BJ (cell line): Measurements from ENCODE around the gene KANK4. TPM values are rescaled to one million over a fixed set of nuclear protein-coding genes. Genes with fewer than 3 reads are reported as not detected.
"Not testable (repeated sequence)": the region's sequence is repeated elsewhere in the genome, so short reads cannot be mapped to it uniquely, and the experiment has no call there.

Experiments
- CTCF ChIA-PET: fragments of 350-600 bp; formaldehyde crosslinking; extraction: SDS; loops from one replicate; lab custom pipeline; 2021; ENCODE audit warnings: antibody characterized with exemption, inconsistent platforms; lab: Yijun Ruan, JAX
- POLR2A ChIA-PET: fragments of 300-600 bp; sonication (Branson Sonifier 250); formaldehyde crosslinking; extraction: SDS; loops from one replicate; lab custom pipeline; 2021; ENCODE audit warnings: antibody characterized with exemption; lab: Charles Lee
- DNase-seq: peaks from one replicate; pipeline ENCODE4 v3.0.0-alpha.2; 2011; ENCODE audit warnings: low read depth
- H3K27me3 ChIP-seq: 2 replicates; pipeline ENCODE4 v1.6.0; 2011; ENCODE audit warnings: low read length; ENCODE audit not compliant: control insufficient read depth, insufficient read depth
- H3K36me3 ChIP-seq: 2 replicates; pipeline ENCODE4 v1.5.1; 2011; ENCODE audit warnings: low read length; ENCODE audit not compliant: control insufficient read depth, insufficient read depth
- H3K4me3 ChIP-seq: 2 replicates; pipeline ENCODE4 v1.5.1; 2011; ENCODE audit warnings: low read depth, mild to moderate bottlenecking, control low read depth, low read length
- CTCF ChIP-seq: IDR thresholded peaks from 2 replicates; pipeline ENCODE4 v1.5.1; 2011; ENCODE audit warnings: low read depth, mild to moderate bottlenecking, control low read depth, inconsistent platforms, low read length, moderate library complexity; ENCODE audit not compliant: insufficient read depth
- polyA plus RNA-seq: library from polyadenylated mRNA; depleted of rRNA; stranded (reverse); fragments of >200 nt; gene quantifications from 2 replicates; pipeline ENCODE4 v1.2.3, GENCODE V29; 2011

Gene KANK4
- polyA plus RNA-seq, 1 experiment, result 0.06 TPM

GRCh38 chr1:62240651-62241370 is 78.4 kb downstream of the KANK4 start:
- POLR2A ChIA-PET, result interaction anchor here (0.6 kb wide), 1 partner anchor 10 kb away, joined by 3 read pairs; no protein-coding TSS in a partner anchor
- no peak for TF ChIP-seq CTCF
- no peak for DNase-seq
- CTCF ChIA-PET, result no interaction called here
- no peak overlapping the region for H3K4me3 ChIP-seq
- H3K36me3 ChIP-seq, result no peaks in the 10 kb centered on the region
- H3K27me3 ChIP-seq, result no peaks in the 10 kb centered on the region

GRCh38 chr1:62239652-62240403 is 79.4 kb downstream of the KANK4 start:
- H3K27me3 ChIP-seq, H3K36me3 ChIP-seq, H3K4me3 ChIP-seq, DNase-seq, CTCF ChIA-PET: not testable (repeated sequence)
- POLR2A ChIA-PET, result interaction anchor here (0.6 kb wide), 1 partner anchor 9 kb away, joined by 3 read pairs; no protein-coding TSS in a partner anchor

DNA sequence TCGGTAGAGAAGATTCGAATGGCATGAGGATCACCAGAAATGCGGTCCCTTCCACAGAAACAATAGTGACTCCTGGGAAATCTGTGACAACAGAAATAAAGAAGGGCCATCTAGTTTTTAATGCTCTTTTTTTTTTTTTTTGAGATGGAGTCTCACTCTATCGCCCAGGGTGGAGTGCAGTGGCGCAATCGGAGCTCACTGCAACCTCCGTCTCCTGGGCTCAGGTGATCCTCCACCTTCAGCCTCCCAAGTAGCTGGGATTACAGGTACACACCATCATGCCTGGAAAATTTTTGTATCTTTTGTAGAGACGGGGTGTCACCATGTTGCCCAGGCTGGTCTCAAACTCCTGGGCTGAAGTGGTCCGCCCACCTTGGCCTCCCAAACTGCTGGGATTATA is 80.7 kb downstream of the KANK4 start:
- CTCF ChIA-PET, result no interaction called here
- no peaks in the 10 kb centered on the region for H3K36me3 ChIP-seq
- DNase-seq, result no peak
- POLR2A ChIA-PET, result no interaction called here
- no peaks in the 10 kb centered on the region for H3K27me3 ChIP-seq
- TF ChIP-seq CTCF, result no peak
- H3K4me3 ChIP-seq, result no peak overlapping the region

- ChIA-PET POLR2A (no interaction called here), CTCF (no interaction called here)
These were observed 81.3 kb downstream of the KANK4 start for GRCh38 chr1:62237950-62238374.

GRCh38 chr1:62237361-62237760 is 81.9 kb downstream of the KANK4 start:
- Histone ChIP-seq H3K27me3 (no peaks in the 10 kb centered on the region), H3K4me3 (no peak overlapping the region), H3K36me3 (no peaks in the 10 kb centered on the region)
- peak; percentile 43 for DNase-seq
- no peak for TF ChIP-seq CTCF
- CTCF ChIA-PET, result interaction anchor here (0.6 to 1.2 kb wide), 3 partner anchors 61 to 514 kb away, joined by 3 to 4 read pairs (median 3); no protein-coding TSS in a partner anchor
- POLR2A ChIA-PET, result no interaction called here

More at GRCh38 chr1:62237950-62238374, 81.3 kb downstream of the KANK4 start:
- H3K36me3 ChIP-seq, result no peaks in the 10 kb centered on the region
- no peak for DNase-seq
- TF ChIP-seq CTCF, result no peak
- no peak overlapping the region for H3K4me3 ChIP-seq
- no peaks in the 10 kb centered on the region for H3K27me3 ChIP-seq
